Measurements from ENCODE around the gene WIPI1. TPM values are rescaled to one million over a fixed set of nuclear protein-coding genes. Genes with fewer than 3 reads are reported as not detected.
A peak's percentile ranks its signal among the peaks of the same experiment; 100 is the strongest.

Gene WIPI1
- total and polyA plus RNA-seq, 2 of the 13 experiments (the other 11 are each of a cell fraction or from before 2014, with no cell fraction given) = 29.4 to 141 TPM

DNA sequence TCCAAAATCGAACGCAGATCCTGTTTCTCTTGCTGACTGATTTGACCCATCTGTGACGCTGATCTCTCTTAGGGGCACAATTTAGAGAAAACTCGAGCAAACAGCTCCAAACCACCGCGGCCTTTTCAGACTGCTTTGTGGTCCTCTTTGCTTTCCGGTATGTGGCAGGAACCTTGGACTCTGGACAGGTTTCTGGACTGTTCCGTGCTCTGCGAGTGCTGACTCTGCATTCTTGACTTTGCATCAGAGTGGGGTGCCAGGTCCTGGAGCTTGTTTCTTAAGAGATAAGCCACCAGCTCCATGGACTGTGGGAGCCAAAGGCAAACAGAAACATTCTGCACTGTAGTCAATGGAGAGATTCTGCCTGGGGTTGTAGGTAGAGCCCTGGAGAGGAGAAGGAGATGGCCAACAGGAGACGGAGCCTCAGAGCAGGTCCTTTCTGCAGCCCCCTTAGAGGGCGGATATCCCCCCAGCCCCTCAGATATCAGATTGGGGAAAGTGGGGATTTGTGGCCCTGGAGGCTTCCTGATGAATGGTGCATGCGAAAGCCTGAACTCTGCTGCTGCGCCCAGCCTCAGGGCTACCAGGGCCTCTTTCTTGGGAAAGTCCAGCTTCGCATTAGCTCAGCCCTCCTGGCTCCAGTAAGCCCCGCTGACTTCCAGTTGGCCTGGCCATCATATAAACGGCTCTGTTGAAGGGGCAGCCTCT lies 65.6 kb downstream of the WIPI1 start (continued):
- TF ChIP-seq, protein P1, sequence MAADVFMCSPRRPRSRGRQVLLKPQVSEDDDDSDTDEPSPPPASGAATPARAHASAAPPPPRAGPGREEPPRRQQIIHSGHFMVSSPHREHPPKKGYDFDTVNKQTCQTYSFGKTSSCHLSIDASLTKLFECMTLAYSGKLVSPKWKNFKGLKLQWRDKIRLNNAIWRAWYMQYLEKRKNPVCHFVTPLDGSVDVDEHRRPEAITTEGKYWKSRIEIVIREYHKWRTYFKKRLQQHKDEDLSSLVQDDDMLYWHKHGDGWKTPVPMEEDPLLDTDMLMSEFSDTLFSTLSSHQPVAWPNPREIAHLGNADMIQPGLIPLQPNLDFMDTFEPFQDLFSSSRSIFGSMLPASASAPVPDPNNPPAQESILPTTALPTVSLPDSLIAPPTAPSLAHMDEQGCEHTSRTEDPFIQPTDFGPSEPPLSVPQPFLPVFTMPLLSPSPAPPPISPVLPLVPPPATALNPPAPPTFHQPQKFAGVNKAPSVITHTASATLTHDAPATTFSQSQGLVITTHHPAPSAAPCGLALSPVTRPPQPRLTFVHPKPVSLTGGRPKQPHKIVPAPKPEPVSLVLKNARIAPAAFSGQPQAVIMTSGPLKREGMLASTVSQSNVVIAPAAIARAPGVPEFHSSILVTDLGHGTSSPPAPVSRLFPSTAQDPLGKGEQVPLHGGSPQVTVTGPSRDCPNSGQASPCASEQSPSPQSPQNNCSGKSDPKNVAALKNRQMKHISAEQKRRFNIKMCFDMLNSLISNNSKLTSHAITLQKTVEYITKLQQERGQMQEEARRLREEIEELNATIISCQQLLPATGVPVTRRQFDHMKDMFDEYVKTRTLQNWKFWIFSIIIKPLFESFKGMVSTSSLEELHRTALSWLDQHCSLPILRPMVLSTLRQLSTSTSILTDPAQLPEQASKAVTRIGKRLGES (CRISPR knock-in tag; IDR thresholded peaks at IDR 0.05; ENCODE audit: borderline replicate concordance) = no peak
- TF ChIP-seq ZNF260 (CRISPR knock-in tag; IDR thresholded peaks at IDR 0.05; ENCODE audit: borderline replicate concordance, low read depth) (no peak), SMAD1 (CRISPR knock-in tag; IDR thresholded peaks at IDR 0.05; ENCODE audit: borderline replicate concordance, low read depth) (no peak), RORA (CRISPR knock-in tag; IDR thresholded peaks at IDR 0.05) (no peak), MAFG (CRISPR knock-in tag; IDR thresholded peaks at IDR 0.05) (peak; percentile 95), SUZ12 (IDR thresholded peaks at IDR 0.05; ENCODE audit: low read depth, low read length) (no peak), ZFX (CRISPR knock-in tag; IDR thresholded peaks at IDR 0.05; ENCODE audit: low read depth) (peak; percentile 74), PRPF4 (IDR thresholded peaks at IDR 0.05; ENCODE audit: low read depth, low read length, poor library complexity, severe bottlenecking) (no peak), GATAD1 (CRISPR knock-in tag; IDR thresholded peaks at IDR 0.05) (peak; percentile 16; the same call in 1 of the 2 replicates), HDAC6 (IDR thresholded peaks at IDR 0.05; ENCODE audit: low read depth, low read length) (no peak), NCOA1 (CRISPR knock-in tag; IDR thresholded peaks at IDR 0.05) (no peak), HMGA1 (CRISPR knock-in tag; conservative IDR thresholded peaks at IDR 0.05) (no peak)
- TF ChIP-seq, protein P2, sequence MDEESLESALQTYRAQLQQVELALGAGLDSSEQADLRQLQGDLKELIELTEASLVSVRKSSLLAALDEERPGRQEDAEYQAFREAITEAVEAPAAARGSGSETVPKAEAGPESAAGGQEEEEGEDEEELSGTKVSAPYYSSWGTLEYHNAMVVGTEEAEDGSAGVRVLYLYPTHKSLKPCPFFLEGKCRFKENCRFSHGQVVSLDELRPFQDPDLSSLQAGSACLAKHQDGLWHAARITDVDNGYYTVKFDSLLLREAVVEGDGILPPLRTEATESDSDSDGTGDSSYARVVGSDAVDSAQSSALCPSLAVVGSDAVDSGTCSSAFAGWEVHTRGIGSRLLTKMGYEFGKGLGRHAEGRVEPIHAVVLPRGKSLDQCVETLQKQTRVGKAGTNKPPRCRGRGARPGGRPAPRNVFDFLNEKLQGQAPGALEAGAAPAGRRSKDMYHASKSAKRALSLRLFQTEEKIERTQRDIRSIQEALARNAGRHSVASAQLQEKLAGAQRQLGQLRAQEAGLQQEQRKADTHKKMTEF (CRISPR knock-in tag; IDR thresholded peaks at IDR 0.05) = peak; percentile 70
- TF ChIP-seq, protein P3, sequence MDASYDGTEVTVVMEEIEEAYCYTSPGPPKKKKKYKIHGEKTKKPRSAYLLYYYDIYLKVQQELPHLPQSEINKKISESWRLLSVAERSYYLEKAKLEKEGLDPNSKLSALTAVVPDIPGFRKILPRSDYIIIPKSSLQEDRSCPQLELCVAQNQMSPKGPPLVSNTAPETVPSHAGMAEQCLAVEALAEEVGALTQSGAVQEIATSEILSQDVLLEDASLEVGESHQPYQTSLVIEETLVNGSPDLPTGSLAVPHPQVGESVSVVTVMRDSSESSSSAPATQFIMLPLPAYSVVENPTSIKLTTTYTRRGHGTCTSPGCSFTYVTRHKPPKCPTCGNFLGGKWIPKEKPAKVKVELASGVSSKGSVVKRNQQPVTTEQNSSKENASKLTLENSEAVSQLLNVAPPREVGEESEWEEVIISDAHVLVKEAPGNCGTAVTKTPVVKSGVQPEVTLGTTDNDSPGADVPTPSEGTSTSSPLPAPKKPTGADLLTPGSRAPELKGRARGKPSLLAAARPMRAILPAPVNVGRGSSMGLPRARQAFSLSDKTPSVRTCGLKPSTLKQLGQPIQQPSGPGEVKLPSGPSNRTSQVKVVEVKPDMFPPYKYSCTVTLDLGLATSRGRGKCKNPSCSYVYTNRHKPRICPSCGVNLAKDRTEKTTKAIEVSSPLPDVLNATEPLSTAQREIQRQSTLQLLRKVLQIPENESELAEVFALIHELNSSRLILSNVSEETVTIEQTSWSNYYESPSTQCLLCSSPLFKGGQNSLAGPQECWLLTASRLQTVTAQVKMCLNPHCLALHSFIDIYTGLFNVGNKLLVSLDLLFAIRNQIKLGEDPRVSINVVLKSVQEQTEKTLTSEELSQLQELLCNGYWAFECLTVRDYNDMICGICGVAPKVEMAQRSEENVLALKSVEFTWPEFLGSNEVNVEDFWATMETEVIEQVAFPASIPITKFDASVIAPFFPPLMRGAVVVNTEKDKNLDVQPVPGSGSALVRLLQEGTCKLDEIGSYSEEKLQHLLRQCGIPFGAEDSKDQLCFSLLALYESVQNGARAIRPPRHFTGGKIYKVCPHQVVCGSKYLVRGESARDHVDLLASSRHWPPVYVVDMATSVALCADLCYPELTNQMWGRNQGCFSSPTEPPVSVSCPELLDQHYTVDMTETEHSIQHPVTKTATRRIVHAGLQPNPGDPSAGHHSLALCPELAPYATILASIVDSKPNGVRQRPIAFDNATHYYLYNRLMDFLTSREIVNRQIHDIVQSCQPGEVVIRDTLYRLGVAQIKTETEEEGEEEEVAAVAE (CRISPR knock-in tag; IDR thresholded peaks at IDR 0.05; ENCODE audit: borderline replicate concordance) = no peak
- TF ChIP-seq, protein P4, sequence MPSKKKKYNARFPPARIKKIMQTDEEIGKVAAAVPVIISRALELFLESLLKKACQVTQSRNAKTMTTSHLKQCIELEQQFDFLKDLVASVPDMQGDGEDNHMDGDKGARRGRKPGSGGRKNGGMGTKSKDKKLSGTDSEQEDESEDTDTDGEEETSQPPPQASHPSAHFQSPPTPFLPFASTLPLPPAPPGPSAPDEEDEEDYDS (CRISPR knock-in tag; IDR thresholded peaks at IDR 0.05) = peak; percentile 55; the same call in 1 of the 2 replicates
- TF ChIP-seq, protein P5, sequence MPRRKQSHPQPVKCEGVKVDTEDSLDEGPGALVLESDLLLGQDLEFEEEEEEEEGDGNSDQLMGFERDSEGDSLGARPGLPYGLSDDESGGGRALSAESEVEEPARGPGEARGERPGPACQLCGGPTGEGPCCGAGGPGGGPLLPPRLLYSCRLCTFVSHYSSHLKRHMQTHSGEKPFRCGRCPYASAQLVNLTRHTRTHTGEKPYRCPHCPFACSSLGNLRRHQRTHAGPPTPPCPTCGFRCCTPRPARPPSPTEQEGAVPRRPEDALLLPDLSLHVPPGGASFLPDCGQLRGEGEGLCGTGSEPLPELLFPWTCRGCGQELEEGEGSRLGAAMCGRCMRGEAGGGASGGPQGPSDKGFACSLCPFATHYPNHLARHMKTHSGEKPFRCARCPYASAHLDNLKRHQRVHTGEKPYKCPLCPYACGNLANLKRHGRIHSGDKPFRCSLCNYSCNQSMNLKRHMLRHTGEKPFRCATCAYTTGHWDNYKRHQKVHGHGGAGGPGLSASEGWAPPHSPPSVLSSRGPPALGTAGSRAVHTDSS (CRISPR knock-in tag; conservative IDR thresholded peaks at IDR 0.05) = no peak

Data from HepG2 (cell line).